Astrocyte of the cerebellum (primary cell): ENCODE results near the gene ZFHX2.

Experiments used
- DNase-seq: peaks from one replicate; pipeline ENCODE4 v3.0.0-alpha.2; 2011; ENCODE audit warnings: low read depth
- H3K4me3 ChIP-seq: 2 replicates; pipeline ENCODE4 v1.5.1; 2011; ENCODE audit warnings: mild to moderate bottlenecking, low read depth, low read length, moderate library complexity
- CTCF ChIP-seq: IDR thresholded peaks from 2 replicates; pipeline ENCODE4 v1.5.1; 2012; ENCODE audit warnings: low read length, low read depth, moderate library complexity, mild to moderate bottlenecking; ENCODE audit errors: missing control alignments
- in situ Hi-C: cut with HindIII; loops from 2 replicates; pipeline ENCODE4 v1.10.0; 2017; ENCODE audit warnings: low sequenced_read_pairs

Gene ZFHX2

DNA sequence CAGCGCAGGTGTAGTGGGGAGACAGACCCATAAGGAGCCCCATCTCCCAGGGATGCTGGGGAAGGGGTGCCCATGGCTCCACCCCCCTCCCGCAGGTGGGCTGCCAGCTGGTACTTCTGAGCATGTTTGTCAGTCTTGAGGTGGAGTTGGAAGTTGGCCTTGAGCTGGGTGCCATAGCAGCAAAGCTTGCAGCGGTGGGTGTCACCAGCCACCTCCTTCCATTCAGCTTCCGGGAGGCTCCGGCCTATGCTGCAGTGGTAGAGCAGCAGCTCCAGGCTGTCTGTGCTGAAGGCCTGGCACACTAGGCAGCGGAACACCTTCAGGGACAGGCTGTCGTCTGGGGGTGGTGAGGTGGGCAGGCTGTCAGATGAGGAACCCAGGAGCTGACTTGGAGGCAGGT, 18.9 kb downstream of the ZFHX2 start:
- DNase-seq, result no peak
- no peak overlapping the region for H3K4me3 ChIP-seq
- TF ChIP-seq CTCF, result no peak
- in situ Hi-C loops, result loop anchor here (5.0 kb wide), 1 partner anchor 45 kb away; no protein-coding TSS in a partner anchor

DNA sequence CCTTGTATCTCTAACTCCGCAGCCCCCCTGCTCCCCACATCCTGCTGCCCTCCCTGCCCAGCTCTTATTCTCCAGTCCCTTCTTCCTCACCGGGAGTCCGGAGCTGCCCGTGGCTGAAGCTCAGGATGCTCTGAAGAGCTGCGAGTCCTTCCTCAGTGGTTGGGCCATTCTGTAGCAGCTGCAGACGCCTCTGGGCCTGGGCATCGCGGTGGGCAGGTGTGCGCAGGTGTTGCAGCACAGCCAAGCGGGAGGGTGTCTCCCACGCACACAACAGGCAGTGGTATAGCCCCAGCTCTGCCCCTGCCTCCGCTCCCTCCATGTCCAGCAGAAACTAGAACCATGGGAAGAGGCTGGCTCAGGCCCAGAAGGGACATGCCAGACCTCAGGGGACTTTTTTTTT, 20.2 kb downstream of the ZFHX2 start:
- in situ Hi-C loops, result loop anchor here (5.0 kb wide), 1 partner anchor 44 kb away; no protein-coding TSS in a partner anchor
- no peak for DNase-seq
- TF ChIP-seq CTCF, result no peak
- no peak overlapping the region for H3K4me3 ChIP-seq

DNA sequence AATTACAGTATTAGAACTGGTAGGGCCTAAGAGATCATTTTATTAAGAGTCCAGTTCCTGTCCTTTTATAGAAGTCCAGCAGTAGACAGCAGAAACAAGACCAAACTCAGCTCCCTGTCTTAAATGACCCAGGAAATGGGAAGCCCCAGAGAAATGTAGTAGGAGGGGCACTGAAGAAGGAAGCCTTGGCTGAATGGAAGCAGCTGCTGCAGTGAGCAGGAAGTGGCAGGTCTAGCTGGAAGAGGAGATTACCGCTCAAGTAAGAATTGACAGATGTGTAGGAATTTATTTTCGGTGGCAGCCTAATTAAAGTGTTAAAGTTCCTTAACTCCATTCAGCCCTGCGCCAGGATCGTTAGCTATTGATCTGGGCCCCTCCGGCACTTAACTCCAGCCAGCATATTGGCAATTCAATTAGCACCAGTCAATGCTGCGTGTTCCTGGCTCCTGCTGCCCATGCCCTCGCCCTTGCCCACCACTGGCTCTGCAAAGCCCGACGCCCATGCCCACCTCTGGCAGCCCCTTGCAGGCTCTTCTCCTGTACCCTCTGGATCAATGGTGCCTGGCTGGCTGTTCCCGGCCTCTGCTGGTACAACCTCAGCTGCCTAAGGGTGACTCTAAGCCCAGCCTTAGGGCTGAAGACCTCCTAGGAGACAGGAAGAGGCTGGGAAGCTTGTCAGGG, 21.1 kb downstream of the ZFHX2 start:
- no peak for TF ChIP-seq CTCF
- in situ Hi-C loops, result loop anchor here (5.0 kb wide), 1 partner anchor 43 kb away; no protein-coding TSS in a partner anchor
- H3K4me3 ChIP-seq, result no peak overlapping the region
- DNase-seq, result no peak

DNA sequence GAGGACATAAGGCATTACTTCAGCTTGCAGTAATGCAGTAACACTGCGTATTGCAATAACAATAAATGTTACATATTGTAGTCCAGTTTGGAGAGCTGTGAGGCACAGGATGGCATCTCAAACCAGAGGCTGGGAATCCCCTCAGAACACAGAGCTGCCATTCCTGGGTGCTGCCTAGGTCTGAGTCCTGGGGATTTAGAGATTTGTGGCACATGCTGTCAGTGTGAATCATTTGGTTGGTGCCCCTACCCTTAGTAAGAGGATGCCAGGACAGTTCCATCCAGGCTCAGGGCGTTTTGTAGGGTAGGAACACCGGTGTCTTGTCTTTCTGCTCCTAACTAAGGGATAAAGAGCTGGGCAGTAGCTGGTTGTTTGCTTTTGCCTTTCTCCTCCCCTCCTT, 22.5 kb downstream of the ZFHX2 start:
- H3K4me3 ChIP-seq, result no peak overlapping the region
- no peak for TF ChIP-seq CTCF
- in situ Hi-C loops, result no loop called here
- no peak for DNase-seq

- in situ Hi-C loops, result no loop called here
- no peak overlapping the region for H3K4me3 ChIP-seq
- peak; percentile 34 for TF ChIP-seq CTCF
- DNase-seq, result no peak
Measured at GRCh38 chr14:23528555-23528954, 23.0 kb downstream of the ZFHX2 start.

- in situ Hi-C loops, result no loop called here
- DNase-seq, result no peak
- no peak overlapping the region for H3K4me3 ChIP-seq
- TF ChIP-seq CTCF, result no peak
Measured at GRCh38 chr14:23525611-23526010, 26.0 kb downstream of the ZFHX2 start.
